Measurements from ENCODE around the gene DAPL1. TPM values are rescaled to one million over a fixed set of nuclear protein-coding genes. Genes with fewer than 3 reads are reported as not detected.

The DAPL1 gene
- total RNA-seq, 1 experiment from 2014 or later = not detected

- TF ChIP-seq CDX4 (CRISPR knock-in tag; IDR thresholded peaks at IDR 0.05; ENCODE audit: borderline replicate concordance) (no peak), ZMAT4 (CRISPR knock-in tag; IDR thresholded peaks at IDR 0.05) (no peak), KAT7 (CRISPR knock-in tag; IDR thresholded peaks at IDR 0.05; ENCODE audit: borderline replicate concordance) (no peak), ZNF423 (CRISPR knock-in tag; IDR thresholded peaks at IDR 0.05) (no peak), MAX (CRISPR knock-in tag; IDR thresholded peaks at IDR 0.05) (no peak), RORB (CRISPR knock-in tag; IDR thresholded peaks at IDR 0.05) (no peak), OVOL2 (CRISPR knock-in tag; IDR thresholded peaks at IDR 0.05; ENCODE audit: borderline replicate concordance) (no peak), STAT6 (CRISPR knock-in tag; conservative IDR thresholded peaks at IDR 0.05; ENCODE audit: low read depth) (no peak)
- no peaks in the 10 kb centered on the region for H3K36me3 Mint-ChIP-seq
- POLR2A ChIA-PET = no interaction called here
- no peaks in the 10 kb centered on the region for H3K9me3 Mint-ChIP-seq
- H3K4me1 Mint-ChIP-seq = no peaks in the 10 kb centered on the region
- no peak for ATAC-seq
- no peak overlapping the region for H3K27ac Mint-ChIP-seq
- no peak overlapping the region for H3K4me3 Mint-ChIP-seq
- CTCF ChIA-PET = interaction anchor here (1.5 to 1.6 kb wide), 2 partner anchors 55 to 784 kb away, joined by 3 to 4 read pairs; no protein-coding TSS in a partner anchor
- no peaks in the 10 kb centered on the region for H3K27me3 Mint-ChIP-seq (ENCODE audit: low read depth)
- DNase-seq (ENCODE audit: low spot score) = no peak
Observed at GRCh38 chr2:158808426-158808825, 13.3 kb downstream of the DAPL1 start.

GRCh38 chr2:158809816-158810215 is 14.7 kb downstream of the DAPL1 start:
- POLR2A ChIA-PET = no interaction called here
- Mint-ChIP-seq H3K36me3 (no peaks in the 10 kb centered on the region), H3K27me3 (ENCODE audit: low read depth) (no peaks in the 10 kb centered on the region), H3K9me3 (no peaks in the 10 kb centered on the region), H3K4me3 (no peak overlapping the region), H3K27ac (no peak overlapping the region), H3K4me1 (no peaks in the 10 kb centered on the region)
- TF ChIP-seq ATF6 (CRISPR knock-in tag; IDR thresholded peaks at IDR 0.05) = no peak
- no peak for TF ChIP-seq AFF4 (CRISPR knock-in tag; IDR thresholded peaks at IDR 0.05; ENCODE audit: borderline replicate concordance)
- no peak for TF ChIP-seq NR1H2 (CRISPR knock-in tag; IDR thresholded peaks at IDR 0.05)
- TF ChIP-seq ZNF219 (CRISPR knock-in tag; IDR thresholded peaks at IDR 0.05; ENCODE audit: borderline replicate concordance) = no peak
- no peak for TF ChIP-seq CDX4 (CRISPR knock-in tag; IDR thresholded peaks at IDR 0.05; ENCODE audit: borderline replicate concordance)
- TF ChIP-seq MAX (CRISPR knock-in tag; IDR thresholded peaks at IDR 0.05) = no peak
- no peak for TF ChIP-seq PRRX2 (CRISPR knock-in tag; IDR thresholded peaks at IDR 0.05)
- CTCF ChIA-PET = interaction anchor here (1.5 to 1.6 kb wide), 2 partner anchors 56 to 785 kb away, joined by 3 to 4 read pairs; no protein-coding TSS in a partner anchor
- DNase-seq (ENCODE audit: low spot score) (no peak), ATAC-seq (no peak)
